ENCODE results near the gene MED7. TPM values are rescaled to one million over a fixed set of nuclear protein-coding genes. Genes with fewer than 3 reads are reported as not detected.

MED7 gene
- total RNA-seq, 8 experiments from 2014 or later = 10.7 to 20.8 (median 15.4) TPM

GRCh38 chr5:157175071-157175612, 32.5 kb upstream of the MED7 start:
- Histone ChIP-seq H3K4me3 (no peak overlapping the region), H3K4me1 (replicated peaks in 1 of 2) (no peaks in the 10 kb centered on the region), H3K27ac (no peak overlapping the region)
- WGBS, 10 experiments = 55 to 92% (median 80%) methylated on average over 1 to 8 of the region's 8 CpGs; no CpG with 5 or more reads in 1 of the 10 experiments
- in situ Hi-C loops (cut with MboI; ENCODE audit: low pct_unique_long_range_greater_than_20kb in 2 of 9, low sequenced_read_pairs in 9 of 9, unreplicated experiment in 9 of 9) = no loop called here
- ATAC-seq (replicated peaks in 6 of 8) = no peak

- ATAC-seq (replicated peaks in 6 of 8) = no peak
- Histone ChIP-seq H3K27ac (no peak overlapping the region), H3K4me3 (no peak overlapping the region), H3K4me1 (replicated peaks in 1 of 2) (no peaks in the 10 kb centered on the region)
- in situ Hi-C loops (cut with MboI; ENCODE audit: low pct_unique_long_range_greater_than_20kb in 2 of 9, low sequenced_read_pairs in 9 of 9, unreplicated experiment in 9 of 9) = loop anchor here in 1 of 9 experiments (25.0 kb wide), 1 partner anchor 115 kb away; no protein-coding TSS in a partner anchor
- WGBS, 10 experiments = 20 to 76% (median 38%) methylated on average over 1 to 2 of the region's 2 CpGs; no CpG with 5 or more reads in 7 of the 10 experiments
Observed at GRCh38 chr5:157172403-157172802, 29.7 kb upstream of the MED7 start.

GRCh38 chr5:157168286-157168685, 25.6 kb upstream of the MED7 start:
- 58 to 100% (median 95%) methylated on average over 1 to 4 of the region's 5 CpGs; no CpG with 5 or more reads in 4 of the 10 experiments for WGBS, 10 experiments
- Histone ChIP-seq H3K4me1 (replicated peaks in 1 of 2) (no peaks in the 10 kb centered on the region), H3K27ac (no peak overlapping the region), H3K4me3 (no peak overlapping the region)
- ATAC-seq (replicated peaks in 6 of 8) = no peak
- in situ Hi-C loops (cut with MboI; ENCODE audit: low pct_unique_long_range_greater_than_20kb in 2 of 9, low sequenced_read_pairs in 9 of 9, unreplicated experiment in 9 of 9) = loop anchor here in 1 of 9 experiments (25.0 kb wide), 1 partner anchor 119 kb away; no protein-coding TSS in a partner anchor

GRCh38 chr5:157167214-157167621, 24.6 kb upstream of the MED7 start:
- H3K4me1 ChIP-seq (replicated peaks in 1 of 2) = no peaks in the 10 kb centered on the region
- in situ Hi-C loops (cut with MboI; ENCODE audit: low pct_unique_long_range_greater_than_20kb in 2 of 9, low sequenced_read_pairs in 9 of 9, unreplicated experiment in 9 of 9) = loop anchor here in 1 of 9 experiments (25.0 kb wide), 1 partner anchor 120 kb away; no protein-coding TSS in a partner anchor
- H3K27ac ChIP-seq = no peak overlapping the region
- no peak for ATAC-seq (replicated peaks in 6 of 8)
- 0 to 100% (median 71%) methylated on average over 1 to 3 of the region's 4 CpGs; no CpG with 5 or more reads in 2 of the 10 experiments for WGBS, 10 experiments
- H3K4me3 ChIP-seq = no peak overlapping the region

- no peak within 1 kb of the TSS for H3K4me3 ChIP-seq
- no peak within 1 kb of the TSS for H3K27ac ChIP-seq
- H3K4me1 ChIP-seq (replicated peaks in 1 of 2) = no peaks in the 10 kb centered on the region
- in situ Hi-C loops (cut with MboI; ENCODE audit: low pct_unique_long_range_greater_than_20kb in 2 of 9, low sequenced_read_pairs in 9 of 9, unreplicated experiment in 9 of 9) = loop anchor here in 1 of 9 experiments (25.0 kb wide), 1 partner anchor 121 kb away; no protein-coding TSS in a partner anchor
- 50 to 100% (median 85%) methylated on average over 1 to 4 of the region's 7 CpGs; no CpG with 5 or more reads in 1 of the 10 experiments for WGBS, 10 experiments
- ATAC-seq (replicated peaks in 6 of 8) = no peak
Observed at GRCh38 chr5:157166214-157167213, 23.8 kb upstream of the MED7 start, which contains the start of gene GARIN3. Gene GARIN3, minus strand, starts transcription at chr5:157166264. Its CDS starts 96 bp downstream, at chr5:157166168.

GRCh38 chr5:157165668-157166067, 23.0 kb upstream of the MED7 start:
- Histone ChIP-seq H3K4me1 (replicated peaks in 1 of 2) (no peaks in the 10 kb centered on the region), H3K4me3 (no peak overlapping the region), H3K27ac (no peak overlapping the region)
- WGBS, 10 experiments = 44 to 95% (median 86%) methylated on average over 2 to 10 of the region's 14 CpGs; no CpG with 5 or more reads in 1 of the 10 experiments
- no peak for ATAC-seq (replicated peaks in 6 of 8)
- in situ Hi-C loops (cut with MboI; ENCODE audit: low pct_unique_long_range_greater_than_20kb in 2 of 9, low sequenced_read_pairs in 9 of 9, unreplicated experiment in 9 of 9) = loop anchor here in 1 of 9 experiments (25.0 kb wide), 1 partner anchor 122 kb away; no protein-coding TSS in a partner anchor

GRCh38 chr5:157165261-157165660, 22.6 kb upstream of the MED7 start:
- no peaks in the 10 kb centered on the region for H3K4me1 ChIP-seq (replicated peaks in 1 of 2)
- H3K4me3 ChIP-seq = no peak overlapping the region
- 0 to 100% (median 83%) methylated on average over 1 to 2 of the region's 4 CpGs; no CpG with 5 or more reads in 3 of the 10 experiments for WGBS, 10 experiments
- no peak overlapping the region for H3K27ac ChIP-seq
- in situ Hi-C loops (cut with MboI; ENCODE audit: low pct_unique_long_range_greater_than_20kb in 2 of 9, low sequenced_read_pairs in 9 of 9, unreplicated experiment in 9 of 9) = loop anchor here in 1 of 9 experiments (25.0 kb wide), 1 partner anchor 122 kb away; no protein-coding TSS in a partner anchor
- no peak for ATAC-seq (replicated peaks in 6 of 8)

GRCh38 chr5:157164521-157164920, 21.9 kb upstream of the MED7 start:
- no peak for ATAC-seq (replicated peaks in 6 of 8)
- WGBS, 10 experiments = 34 to 86% (median 60%) methylated on average over 2 to 5 of the region's 5 CpGs; no CpG with 5 or more reads in 2 of the 10 experiments
- no peaks in the 10 kb centered on the region for H3K4me1 ChIP-seq (replicated peaks in 1 of 2)
- H3K27ac ChIP-seq = no peak overlapping the region
- in situ Hi-C loops (cut with MboI; ENCODE audit: low pct_unique_long_range_greater_than_20kb in 2 of 9, low sequenced_read_pairs in 9 of 9, unreplicated experiment in 9 of 9) = loop anchor here in 1 of 9 experiments (25.0 kb wide), 1 partner anchor 123 kb away; no protein-coding TSS in a partner anchor
- no peak overlapping the region for H3K4me3 ChIP-seq

- Histone ChIP-seq H3K4me3 (no peak overlapping the region), H3K4me1 (replicated peaks in 1 of 2) (no peaks in the 10 kb centered on the region), H3K27ac (no peak overlapping the region)
- WGBS, 10 experiments = 20 to 96% (median 77%) methylated on average over 1 to 9 of the region's 12 CpGs; no CpG with 5 or more reads in 2 of the 10 experiments
- no peak for ATAC-seq (replicated peaks in 6 of 8)
- in situ Hi-C loops (cut with MboI; ENCODE audit: low pct_unique_long_range_greater_than_20kb in 2 of 9, low sequenced_read_pairs in 9 of 9, unreplicated experiment in 9 of 9) = loop anchor here in 1 of 9 experiments (25.0 kb wide), 1 partner anchor 124 kb away; no protein-coding TSS in a partner anchor
Observed at GRCh38 chr5:157162919-157163510, 20.4 kb upstream of the MED7 start.

- 40 to 100% (median 80%) methylated on average over 1 to 5 of the region's 6 CpGs; no CpG with 5 or more reads in 3 of the 10 experiments for WGBS, 10 experiments
Observed at GRCh38 chr5:157161996-157162395, 19.3 kb upstream of the MED7 start.

GRCh38 chr5:157160001-157160400, 17.3 kb upstream of the MED7 start:
- no peak for ATAC-seq (replicated peaks in 6 of 8)
- WGBS, 10 experiments = 34 to 100% (median 96%) methylated on average over 3 to 4 of the region's 4 CpGs; no CpG with 5 or more reads in 4 of the 10 experiments
- in situ Hi-C loops (cut with MboI; ENCODE audit: low pct_unique_long_range_greater_than_20kb in 2 of 9, low sequenced_read_pairs in 9 of 9, unreplicated experiment in 9 of 9) = loop anchor here in 1 of 9 experiments (25.0 kb wide), 1 partner anchor 127 kb away; no protein-coding TSS in a partner anchor
- Histone ChIP-seq H3K4me3 (no peak overlapping the region), H3K4me1 (replicated peaks in 1 of 2) (no peaks in the 10 kb centered on the region), H3K27ac (no peak overlapping the region)

More at GRCh38 chr5:157161996-157162395, 19.3 kb upstream of the MED7 start:
- in situ Hi-C loops (cut with MboI; ENCODE audit: low pct_unique_long_range_greater_than_20kb in 2 of 9, low sequenced_read_pairs in 9 of 9, unreplicated experiment in 9 of 9) = loop anchor here in 1 of 9 experiments (25.0 kb wide), 1 partner anchor 125 kb away; no protein-coding TSS in a partner anchor
- Histone ChIP-seq H3K27ac (no peak overlapping the region), H3K4me3 (no peak overlapping the region), H3K4me1 (replicated peaks in 1 of 2) (no peaks in the 10 kb centered on the region)
- no peak for ATAC-seq (replicated peaks in 6 of 8)

GRCh38 chr5:157159209-157159751, 16.6 kb upstream of the MED7 start:
- 20 to 100% (median 80%) methylated on average over 1 to 6 of the region's 6 CpGs; no CpG with 5 or more reads in 1 of the 10 experiments for WGBS, 10 experiments
- in situ Hi-C loops (cut with MboI; ENCODE audit: low pct_unique_long_range_greater_than_20kb in 2 of 9, low sequenced_read_pairs in 9 of 9, unreplicated experiment in 9 of 9) = loop anchor here in 1 of 9 experiments (25.0 kb wide), 1 partner anchor 128 kb away; no protein-coding TSS in a partner anchor
- no peaks in the 10 kb centered on the region for H3K4me1 ChIP-seq (replicated peaks in 1 of 2)
- no peak overlapping the region for H3K27ac ChIP-seq
- no peak overlapping the region for H3K4me3 ChIP-seq
- ATAC-seq (replicated peaks in 6 of 8) = no peak

All from motor neuron (in vitro differentiated cells).